Neural cell (in vitro differentiated cells): ENCODE data around the gene COA4. TPM values are rescaled to one million over a fixed set of nuclear protein-coding genes. Genes with fewer than 3 reads are reported as not detected.

Experiments used
- H2AFZ ChIP-seq: fragments of 200-600, 300-800 bp; sonication (generic), shearing (Covaris generic); 2 replicates; pipeline ENCODE4 v1.6.0; 2014; ENCODE audit warnings: low read depth, mild to moderate bottlenecking, antibody characterized with exemption, low read length, moderate library complexity
- H3F3A ChIP-seq: fragments of 200-600 bp; shearing (Covaris generic); 2 replicates; pipeline ENCODE4 v1.6.1; 2016; ENCODE audit warnings: mild to moderate bottlenecking, moderate library complexity, mixed read lengths, antibody characterized with exemption, low read length; ENCODE audit not compliant: insufficient read depth, poor library complexity, severe bottlenecking
- H3K27ac ChIP-seq: fragments of 200-600, 300-800 bp; sonication (generic), shearing (Covaris generic); 2 replicates; pipeline ENCODE4 v1.5.1; 2014; ENCODE audit warnings: mild to moderate bottlenecking, low read length, moderate library complexity
- H3K27me3 ChIP-seq: fragments of 300-800, 200-600 bp; sonication (generic), shearing (Covaris generic); 2 replicates; pipeline ENCODE4 v1.6.0; 2014; ENCODE audit warnings: mild to moderate bottlenecking, low read depth, low read length, moderate library complexity; ENCODE audit not compliant: insufficient read depth
- H3K36me3 ChIP-seq: fragments of 300-800, 200-600 bp; sonication (generic), shearing (Covaris generic); 2 replicates; pipeline ENCODE4 v1.5.1; 2014; ENCODE audit warnings: mild to moderate bottlenecking, antibody characterized with exemption, low read length, moderate library complexity; ENCODE audit not compliant: insufficient read depth
- H3K4me2 ChIP-seq: fragments of 300-800, 200-600 bp; sonication (generic), shearing (Covaris generic); 2 replicates; pipeline ENCODE4 v1.6.0; 2014; ENCODE audit warnings: mild to moderate bottlenecking, low read length
- H3K4me3 ChIP-seq: fragments of 300-800, 200-600 bp; sonication (generic), shearing (Covaris generic); 2 replicates; pipeline ENCODE4 v1.5.1; 2014; ENCODE audit warnings: mild to moderate bottlenecking, low read length, moderate library complexity
- H3K79me2 ChIP-seq: fragments of 200-600 bp; shearing (Covaris generic); replicated peaks from 2 replicates; pipeline ENCODE4 v1.6.0; 2014; ENCODE audit warnings: mild to moderate bottlenecking, low read length, moderate library complexity; ENCODE audit not compliant: insufficient read depth
- H3K9ac ChIP-seq: fragments of 300-800, 200-600 bp; sonication (generic), shearing (Covaris generic); 2 replicates; pipeline ENCODE4 v1.6.1; 2016; ENCODE audit warnings: mild to moderate bottlenecking, low read length, mixed read lengths
- H3K9me2 ChIP-seq: fragments of 200-600 bp; shearing (Covaris generic); 2 replicates; pipeline ENCODE4 v1.6.1; 2016; ENCODE audit warnings: mild to moderate bottlenecking, low read length, mixed read lengths; ENCODE audit not compliant: insufficient read depth
- H3K9me3 ChIP-seq: fragments of 200-600, 300-800 bp; sonication (generic), shearing (Covaris generic); 2 replicates; pipeline ENCODE4 v1.6.1; 2016; ENCODE audit warnings: mild to moderate bottlenecking, mixed run types, low read length, moderate library complexity, mixed read lengths
- H4K20me1 ChIP-seq: fragments of 200-600 bp; shearing (Covaris generic); 2 replicates; pipeline ENCODE4 v1.6.1; 2016; ENCODE audit warnings: mild to moderate bottlenecking, mixed run types; ENCODE audit not compliant: insufficient read depth
- CTCF ChIP-seq: fragments of 450-650 bp; IDR thresholded peaks from 2 replicates; pipeline ENCODE4 v1.5.1; 2014; ENCODE audit warnings: antibody characterized with exemption, mild to moderate bottlenecking, moderate library complexity; ENCODE audit not compliant: poor library complexity, severe bottlenecking
- MXI1 ChIP-seq: fragments of 450-650 bp; conservative IDR thresholded peaks from 2 replicates; pipeline ENCODE4 v1.6.1; 2014; ENCODE audit warnings: antibody characterized with exemption, mild to moderate bottlenecking; ENCODE audit not compliant: poor library complexity, severe bottlenecking
- RAD21 ChIP-seq: fragments of 450-650 bp; conservative IDR thresholded peaks from 2 replicates; pipeline ENCODE4 v1.6.1; 2014; ENCODE audit warnings: antibody characterized with exemption, mild to moderate bottlenecking, moderate library complexity
- REST ChIP-seq: IDR thresholded peaks from 2 replicates; pipeline ENCODE4 v1.6.1; 2012; ENCODE audit warnings: borderline replicate concordance
- SMC3 ChIP-seq: fragments of 450-650 bp; conservative IDR thresholded peaks from 2 replicates; pipeline ENCODE4 v1.6.1; 2014; ENCODE audit warnings: antibody characterized with exemption, mild to moderate bottlenecking, moderate library complexity; ENCODE audit not compliant: poor library complexity
- TAF1 ChIP-seq: IDR thresholded peaks from 2 replicates; pipeline ENCODE4 v1.6.1; 2012; ENCODE audit warnings: low read depth
- polyA plus RNA-seq: library from polyadenylated mRNA; depleted of rRNA; stranded (reverse); fragments of >200 nt; gene quantifications from 2 replicates; pipeline ENCODE4 v1.2.3, GENCODE V29; 2014

Gene COA4
- polyA plus RNA-seq, 1 donor from 2014 or later, result 108 TPM

- no peak overlapping the region for H3K4me3 ChIP-seq
- no peak overlapping the region for H2AFZ ChIP-seq
- TF ChIP-seq SMC3, result no peak
- no peak for TF ChIP-seq REST
- no peaks in the 10 kb centered on the region for H3K9me2 ChIP-seq
- no peaks in the 10 kb centered on the region for H3F3A ChIP-seq
- H3K4me2 ChIP-seq, result no peak overlapping the region
- no peaks in the 10 kb centered on the region for H3K79me2 ChIP-seq
- H3K27me3 ChIP-seq, result no peaks in the 10 kb centered on the region
- H3K9ac ChIP-seq, result no peak overlapping the region
- no peaks in the 10 kb centered on the region for H3K9me3 ChIP-seq
- H3K36me3 ChIP-seq, result no peaks in the 10 kb centered on the region
- H4K20me1 ChIP-seq, result no peaks in the 10 kb centered on the region
- H3K27ac ChIP-seq, result no peak overlapping the region
Observed at GRCh38 chr11:73866095-73866579, 10.5 kb downstream of the COA4 start.

- Histone ChIP-seq H3K27me3 (no peaks in the 10 kb centered on the region), H2AFZ (no peak overlapping the region), H3K36me3 (no peaks in the 10 kb centered on the region), H3F3A (no peaks in the 10 kb centered on the region), H3K9ac (no peak overlapping the region), H3K9me3 (no peaks in the 10 kb centered on the region), H3K79me2 (no peaks in the 10 kb centered on the region), H3K27ac (no peak overlapping the region), H3K9me2 (no peaks in the 10 kb centered on the region), H3K4me3 (no peak overlapping the region), H3K4me2 (no peak overlapping the region), H4K20me1 (no peaks in the 10 kb centered on the region)
- TF ChIP-seq RAD21 (no peak), SMC3 (no peak), CTCF (no peak), MXI1 (no peak)
Observed at GRCh38 chr11:73862986-73863385, 13.7 kb downstream of the COA4 start.

- no peak overlapping the region for H3K4me2 ChIP-seq
- H3K9me2 ChIP-seq, result no peaks in the 10 kb centered on the region
- H2AFZ ChIP-seq, result no peak overlapping the region
- H3K9me3 ChIP-seq, result no peaks in the 10 kb centered on the region
- no peaks in the 10 kb centered on the region for H3K79me2 ChIP-seq
- TF ChIP-seq TAF1, result no peak
- TF ChIP-seq REST, result no peak
- no peak for TF ChIP-seq CTCF
- H3K36me3 ChIP-seq, result no peaks in the 10 kb centered on the region
- H3K9ac ChIP-seq, result no peak overlapping the region
- no peaks in the 10 kb centered on the region for H4K20me1 ChIP-seq
- no peak overlapping the region for H3K27ac ChIP-seq
- H3F3A ChIP-seq, result no peaks in the 10 kb centered on the region
- no peaks in the 10 kb centered on the region for H3K27me3 ChIP-seq
- H3K4me3 ChIP-seq, result no peak overlapping the region
Observed at GRCh38 chr11:73860202-73860601, 16.4 kb downstream of the COA4 start.
